Astrocyte of the cerebellum (primary cell): ENCODE data around the gene KCTD1.

Source experiments
- DNase-seq: peaks from one replicate; pipeline ENCODE4 v3.0.0-alpha.2; 2011; ENCODE audit warnings: low read depth
- H3K4me3 ChIP-seq: 2 replicates; pipeline ENCODE4 v1.5.1; 2011; ENCODE audit warnings: mild to moderate bottlenecking, low read depth, low read length, moderate library complexity
- in situ Hi-C: cut with HindIII; loops from 2 replicates; pipeline ENCODE4 v1.10.0; 2017; ENCODE audit warnings: low sequenced_read_pairs
- TF ChIP-seq, protein P1 (sequence below): IDR thresholded peaks from 2 replicates; pipeline ENCODE4 v1.5.1; 2012; ENCODE audit warnings: low read length, low read depth, moderate library complexity, mild to moderate bottlenecking; ENCODE audit errors: missing control alignments

Gene KCTD1

DNA sequence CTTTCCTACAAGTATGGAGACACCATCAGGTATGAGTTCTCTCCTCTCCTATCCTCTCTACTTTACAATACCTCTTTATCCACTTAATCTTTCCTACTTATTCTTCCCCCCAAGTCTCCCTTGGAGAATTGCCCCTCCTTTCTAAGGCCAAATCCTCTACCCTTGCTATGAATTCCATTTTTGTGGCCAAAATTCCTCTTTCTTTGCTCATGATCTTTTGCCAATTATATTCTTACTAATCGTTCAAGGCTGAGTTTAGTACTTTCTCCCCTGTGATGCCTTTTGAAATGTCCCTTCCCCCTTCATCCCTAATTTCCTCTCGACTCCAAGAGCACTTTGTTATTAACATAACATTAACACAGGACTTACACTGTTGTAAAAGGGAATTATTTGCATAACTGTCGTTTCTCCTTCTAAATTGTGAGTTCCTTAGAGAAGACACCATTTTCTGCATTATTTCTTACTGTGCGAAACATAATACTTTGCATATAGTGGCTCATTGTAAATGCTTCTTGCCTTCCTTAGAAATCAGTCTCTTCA is 133.4 kb downstream of the KCTD1 start:
- in situ Hi-C loops = no loop called here
- no peak for DNase-seq
- TF ChIP-seq, protein P1, sequence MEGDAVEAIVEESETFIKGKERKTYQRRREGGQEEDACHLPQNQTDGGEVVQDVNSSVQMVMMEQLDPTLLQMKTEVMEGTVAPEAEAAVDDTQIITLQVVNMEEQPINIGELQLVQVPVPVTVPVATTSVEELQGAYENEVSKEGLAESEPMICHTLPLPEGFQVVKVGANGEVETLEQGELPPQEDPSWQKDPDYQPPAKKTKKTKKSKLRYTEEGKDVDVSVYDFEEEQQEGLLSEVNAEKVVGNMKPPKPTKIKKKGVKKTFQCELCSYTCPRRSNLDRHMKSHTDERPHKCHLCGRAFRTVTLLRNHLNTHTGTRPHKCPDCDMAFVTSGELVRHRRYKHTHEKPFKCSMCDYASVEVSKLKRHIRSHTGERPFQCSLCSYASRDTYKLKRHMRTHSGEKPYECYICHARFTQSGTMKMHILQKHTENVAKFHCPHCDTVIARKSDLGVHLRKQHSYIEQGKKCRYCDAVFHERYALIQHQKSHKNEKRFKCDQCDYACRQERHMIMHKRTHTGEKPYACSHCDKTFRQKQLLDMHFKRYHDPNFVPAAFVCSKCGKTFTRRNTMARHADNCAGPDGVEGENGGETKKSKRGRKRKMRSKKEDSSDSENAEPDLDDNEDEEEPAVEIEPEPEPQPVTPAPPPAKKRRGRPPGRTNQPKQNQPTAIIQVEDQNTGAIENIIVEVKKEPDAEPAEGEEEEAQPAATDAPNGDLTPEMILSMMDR = no peak
- no peak overlapping the region for H3K4me3 ChIP-seq

DNA sequence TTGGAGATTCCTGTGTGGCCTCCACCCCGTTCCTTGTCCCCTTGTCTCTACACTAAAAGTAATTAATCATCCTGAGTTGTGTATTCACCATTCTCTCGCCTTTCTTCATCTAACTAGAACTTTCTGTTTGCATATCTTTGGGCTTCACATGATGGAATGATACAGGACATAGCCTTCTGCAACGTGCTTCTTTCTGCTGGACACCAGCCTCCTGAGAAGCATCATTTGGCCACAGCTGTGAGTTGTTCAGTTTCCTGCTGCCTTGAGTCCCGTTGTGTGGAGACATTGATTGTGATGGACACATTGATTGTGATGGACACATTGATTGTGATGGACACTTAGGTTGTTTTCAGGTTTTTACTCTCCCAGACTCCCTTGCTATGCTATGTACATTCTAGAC is 139.3 kb downstream of the KCTD1 start:
- no peak overlapping the region for H3K4me3 ChIP-seq
- TF ChIP-seq, protein P1 = no peak
- DNase-seq = no peak
- in situ Hi-C loops = no loop called here

DNA sequence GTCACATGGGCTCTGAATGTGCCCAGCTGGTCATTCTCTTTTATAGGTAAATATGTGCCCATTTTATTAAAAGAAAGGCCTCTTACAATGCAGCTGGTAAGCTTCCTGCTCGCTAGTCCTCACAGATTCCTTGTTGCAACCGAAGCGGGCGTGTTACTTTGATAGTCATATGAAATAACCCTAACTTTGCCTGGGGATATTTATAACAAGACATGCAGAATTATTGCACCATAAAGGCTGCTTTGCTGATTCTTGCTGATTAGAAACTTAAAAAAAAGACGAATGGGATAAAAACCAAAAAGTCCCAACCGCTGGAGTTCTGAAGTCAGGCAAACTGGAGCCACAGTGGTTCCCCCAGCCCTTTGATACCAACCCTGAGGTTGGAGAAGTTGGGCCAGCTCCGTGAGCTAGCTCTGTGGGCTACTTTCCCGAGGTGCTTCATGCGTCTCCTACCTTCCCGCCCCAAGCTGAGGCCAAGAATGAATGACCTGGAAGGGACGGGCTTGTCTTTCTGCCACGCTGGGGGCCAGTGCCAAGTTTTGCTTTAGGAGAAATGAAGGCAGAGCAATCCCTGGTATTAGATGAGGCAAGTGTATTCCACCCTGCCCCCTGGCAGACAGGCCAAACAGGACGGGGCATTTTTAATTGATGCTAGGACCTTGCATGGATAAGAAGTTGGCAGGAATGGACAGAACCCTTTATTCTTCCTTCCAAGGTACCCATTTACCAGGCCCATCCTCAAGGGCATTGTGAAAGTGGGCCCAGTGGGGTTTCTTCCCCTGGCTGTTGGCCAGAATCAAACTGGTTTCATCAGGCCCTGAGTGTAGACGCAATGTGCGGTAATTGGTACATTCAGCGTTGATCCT is 140.4 kb downstream of the KCTD1 start:
- DNase-seq = no peak
- in situ Hi-C loops = no loop called here
- H3K4me3 ChIP-seq = no peak overlapping the region

DNA sequence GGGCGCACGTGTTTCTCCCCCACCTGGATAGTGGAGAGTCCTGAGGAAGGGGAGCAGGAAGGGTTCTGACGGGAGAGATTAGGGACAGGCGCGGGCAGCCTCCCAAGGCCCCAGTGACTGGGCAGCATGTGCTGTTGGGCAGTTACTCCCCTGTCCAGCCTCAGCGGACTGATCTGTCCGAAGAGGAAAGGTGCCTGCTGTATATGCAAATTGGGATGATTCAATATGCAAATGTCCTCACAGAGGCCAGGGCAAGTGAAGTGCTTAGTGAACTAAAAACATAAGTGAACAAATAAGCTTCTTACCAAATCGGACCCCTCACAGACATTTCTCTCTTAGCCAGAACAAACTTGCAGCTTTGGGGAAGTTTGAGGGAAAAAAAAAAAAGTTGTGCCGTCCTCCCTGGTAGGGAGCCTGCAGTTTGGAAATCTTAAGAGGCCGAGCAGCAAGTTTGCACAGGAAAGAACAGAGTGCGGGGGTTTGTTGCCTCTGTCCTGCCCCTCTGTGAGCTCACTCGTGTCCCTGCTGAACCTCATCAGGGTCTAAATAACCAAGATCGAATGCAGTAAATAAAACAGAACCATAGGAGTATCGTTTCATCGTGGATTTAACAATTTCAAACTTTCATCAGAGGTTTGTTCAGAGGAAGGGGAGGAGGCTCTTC is 141.4 kb downstream of the KCTD1 start:
- in situ Hi-C loops = no loop called here
- TF ChIP-seq, protein P1 = no peak
- DNase-seq = no peak
- H3K4me3 ChIP-seq = no peak overlapping the region

More for the DNA sequence above, 140.4 kb downstream of the KCTD1 start:
- TF ChIP-seq, protein P1 = no peak

DNA sequence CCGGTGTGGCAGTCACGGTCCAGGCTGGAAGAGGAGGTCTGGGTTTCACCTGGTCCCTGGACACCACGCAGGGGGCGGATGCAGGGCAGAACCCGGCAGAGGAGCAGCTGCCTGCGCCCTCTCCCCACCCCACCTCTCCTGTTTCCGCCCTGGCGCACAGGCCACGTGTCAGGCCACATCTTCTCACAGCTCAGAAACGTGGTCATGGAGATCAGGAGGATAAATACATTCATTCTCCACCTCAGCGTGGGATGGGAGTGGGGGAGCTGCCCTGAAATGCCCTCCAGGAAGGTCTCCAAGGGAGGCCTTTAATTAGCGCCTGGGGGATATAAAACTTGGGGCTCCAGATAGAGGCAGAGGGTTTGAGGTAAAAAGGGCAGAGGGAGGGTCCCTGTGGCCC is 142.0 kb downstream of the KCTD1 start:
- in situ Hi-C loops = no loop called here
- TF ChIP-seq, protein P1 = no peak
- no peak overlapping the region for H3K4me3 ChIP-seq
- DNase-seq = no peak

DNA sequence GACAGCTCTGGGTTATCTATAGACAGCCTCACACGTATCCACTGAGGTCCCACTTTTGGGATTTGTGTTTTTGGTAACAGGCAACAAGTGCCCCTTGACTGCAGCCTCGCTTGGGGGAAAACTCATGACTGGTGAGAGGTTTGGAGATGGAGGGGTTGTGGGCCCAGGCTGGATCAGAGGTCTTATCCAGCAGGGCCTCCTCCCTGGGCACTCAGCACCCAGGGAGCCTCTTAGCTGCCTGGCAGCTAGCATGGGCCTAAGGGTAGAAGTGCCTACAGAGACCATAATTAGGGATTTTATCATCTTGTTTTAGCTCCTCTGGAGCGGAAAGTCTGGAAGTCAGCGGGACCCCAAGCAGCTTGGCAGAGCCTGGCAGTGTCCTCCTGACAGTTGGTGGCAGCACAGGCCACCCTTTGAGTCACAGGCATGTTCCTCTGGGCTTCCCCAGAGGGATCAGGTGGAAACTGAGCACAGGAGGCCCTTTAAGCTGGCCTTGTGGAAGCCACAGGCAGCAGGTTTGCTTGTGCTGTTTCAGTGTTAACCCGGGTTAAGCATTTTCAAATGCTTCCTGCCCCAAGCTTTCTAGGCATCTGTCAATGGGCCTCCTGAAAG is 143.1 kb downstream of the KCTD1 start:
- in situ Hi-C loops = no loop called here

More for the DNA sequence above, 143.1 kb downstream of the KCTD1 start:
- TF ChIP-seq, protein P1 = peak; percentile 50
- H3K4me3 ChIP-seq = no peak overlapping the region
- no peak for DNase-seq
